Brain microvascular endothelial cell (primary cell): ENCODE results near the gene INPP5D.
"Not testable (repeated sequence)": the region's sequence is repeated elsewhere in the genome, so short reads cannot be mapped to it uniquely, and the experiment has no call there.

Source experiments
- DNase-seq: peaks from one replicate; pipeline ENCODE4 v3.0.0-alpha.2; 2020
- H3K27ac ChIP-seq: fragments of 250-450 bp; sonication (Bioruptor Pico); 2 replicates; pipeline ENCODE4 v1.5.1; 2020; ENCODE audit warnings: mild to moderate bottlenecking, moderate library complexity
- H3K27me3 ChIP-seq: fragments of 250-450 bp; sonication (Bioruptor Pico); replicated peaks from 2 replicates; pipeline ENCODE4 v1.5.1; 2020; ENCODE audit warnings: mild to moderate bottlenecking
- H3K36me3 ChIP-seq: fragments of 250-450 bp; sonication (Bioruptor Pico); replicated peaks from 2 replicates; pipeline ENCODE4 v1.5.1; 2020; ENCODE audit warnings: mild to moderate bottlenecking
- H3K4me3 ChIP-seq: 2 replicates; pipeline ENCODE4 v1.5.1; 2011; ENCODE audit warnings: low read depth, mild to moderate bottlenecking, control low read depth, low read length, moderate library complexity
- in situ Hi-C: cut with HindIII; loops from 2 replicates; pipeline ENCODE4 v1.10.0; 2017; ENCODE audit warnings: low sequenced_read_pairs, low pct_ligation_motif_present
- TF ChIP-seq, protein P1 (sequence below): IDR thresholded peaks from 2 replicates; pipeline ENCODE4 v1.5.1; 2011; ENCODE audit warnings: low read depth, mild to moderate bottlenecking, moderate library complexity, low read length, control low read depth, inconsistent platforms; ENCODE audit errors: missing control alignments

INPP5D gene

DNA sequence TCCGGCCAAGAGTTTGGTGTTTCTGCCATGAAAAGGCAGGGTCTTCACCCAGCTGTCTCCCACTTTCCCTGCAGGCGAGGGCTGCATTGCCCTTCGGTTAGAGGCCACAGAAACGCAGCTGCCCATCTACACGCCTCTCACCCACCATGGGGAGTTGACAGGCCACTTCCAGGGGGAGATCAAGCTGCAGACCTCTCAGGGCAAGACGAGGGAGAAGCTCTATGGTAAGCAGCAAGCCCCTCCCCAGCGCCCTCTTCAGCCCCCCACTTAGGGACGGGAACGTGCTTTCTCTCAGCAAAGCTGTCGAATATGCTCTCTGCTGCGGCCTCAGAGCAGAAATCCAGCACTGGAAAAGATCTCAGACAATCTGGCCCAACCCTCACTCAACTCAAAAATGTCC, 133.6 kb downstream of the INPP5D start:
- no peak for DNase-seq
- in situ Hi-C loops: no loop called here
- Histone ChIP-seq H3K4me3 (no peak overlapping the region), H3K27me3 (no peaks in the 10 kb centered on the region), H3K27ac (no peak overlapping the region), H3K36me3 (no peaks in the 10 kb centered on the region)
- TF ChIP-seq, protein P1, sequence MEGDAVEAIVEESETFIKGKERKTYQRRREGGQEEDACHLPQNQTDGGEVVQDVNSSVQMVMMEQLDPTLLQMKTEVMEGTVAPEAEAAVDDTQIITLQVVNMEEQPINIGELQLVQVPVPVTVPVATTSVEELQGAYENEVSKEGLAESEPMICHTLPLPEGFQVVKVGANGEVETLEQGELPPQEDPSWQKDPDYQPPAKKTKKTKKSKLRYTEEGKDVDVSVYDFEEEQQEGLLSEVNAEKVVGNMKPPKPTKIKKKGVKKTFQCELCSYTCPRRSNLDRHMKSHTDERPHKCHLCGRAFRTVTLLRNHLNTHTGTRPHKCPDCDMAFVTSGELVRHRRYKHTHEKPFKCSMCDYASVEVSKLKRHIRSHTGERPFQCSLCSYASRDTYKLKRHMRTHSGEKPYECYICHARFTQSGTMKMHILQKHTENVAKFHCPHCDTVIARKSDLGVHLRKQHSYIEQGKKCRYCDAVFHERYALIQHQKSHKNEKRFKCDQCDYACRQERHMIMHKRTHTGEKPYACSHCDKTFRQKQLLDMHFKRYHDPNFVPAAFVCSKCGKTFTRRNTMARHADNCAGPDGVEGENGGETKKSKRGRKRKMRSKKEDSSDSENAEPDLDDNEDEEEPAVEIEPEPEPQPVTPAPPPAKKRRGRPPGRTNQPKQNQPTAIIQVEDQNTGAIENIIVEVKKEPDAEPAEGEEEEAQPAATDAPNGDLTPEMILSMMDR: no peak

DNA sequence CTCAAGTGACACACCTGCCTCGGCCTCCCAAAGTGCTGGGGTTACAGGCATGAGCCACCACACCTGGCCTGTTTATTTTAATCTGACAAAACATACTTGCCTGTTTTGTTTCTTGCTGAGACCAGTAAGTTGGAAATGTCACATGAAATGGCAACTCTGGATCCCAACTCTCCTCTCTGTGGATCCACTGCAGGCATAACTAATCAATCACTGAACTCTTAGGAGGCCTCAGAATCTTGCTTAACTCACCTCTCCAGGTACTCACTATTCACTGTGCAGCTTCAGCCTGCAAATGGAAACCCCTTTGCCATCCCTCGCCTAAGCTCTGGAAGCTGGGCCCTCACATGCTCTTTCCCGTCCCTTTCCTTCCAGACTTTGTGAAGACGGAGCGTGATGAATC, 134.9 kb downstream of the INPP5D start:
- in situ Hi-C loops: no loop called here
- DNase-seq: no peak
- Histone ChIP-seq H3K4me3 (no peak overlapping the region), H3K36me3 (no peaks in the 10 kb centered on the region), H3K27ac (no peak overlapping the region), H3K27me3 (no peaks in the 10 kb centered on the region)
- TF ChIP-seq, protein P1: no peak

DNA sequence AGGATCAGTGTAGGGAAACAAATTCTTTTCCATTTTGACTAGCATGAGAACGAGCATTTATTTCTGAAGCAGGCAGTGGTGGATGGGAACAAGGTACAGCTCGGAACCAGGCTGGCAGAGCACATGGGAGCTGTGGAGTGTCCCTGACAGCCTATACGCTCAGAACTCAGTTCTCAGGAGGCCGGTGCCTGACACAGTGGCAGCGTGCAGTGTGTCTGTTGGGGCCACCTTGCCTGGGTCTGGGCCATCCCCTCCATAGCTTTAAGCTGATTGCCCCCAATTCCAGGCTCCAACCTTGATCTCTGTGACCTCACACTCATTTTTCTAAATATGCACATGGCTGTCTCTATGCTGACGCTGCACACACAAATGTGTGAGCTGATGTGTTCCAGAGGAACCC, 136.9 kb downstream of the INPP5D start:
- in situ Hi-C loops: no loop called here

DNA sequence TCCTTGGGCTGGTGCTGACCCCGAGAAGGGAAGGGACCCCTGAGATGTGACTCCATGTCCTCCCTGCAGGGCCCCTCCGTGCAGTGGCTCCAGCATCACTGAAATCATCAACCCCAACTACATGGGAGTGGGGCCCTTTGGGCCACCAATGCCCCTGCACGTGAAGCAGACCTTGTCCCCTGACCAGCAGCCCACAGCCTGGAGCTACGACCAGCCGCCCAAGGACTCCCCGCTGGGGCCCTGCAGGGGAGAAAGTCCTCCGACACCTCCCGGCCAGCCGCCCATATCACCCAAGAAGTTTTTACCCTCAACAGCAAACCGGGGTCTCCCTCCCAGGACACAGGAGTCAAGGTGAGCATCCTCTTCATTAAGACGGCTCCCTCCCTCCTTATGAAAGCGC, 137.9 kb downstream of the INPP5D start:
- TF ChIP-seq, protein P1: no peak
- Histone ChIP-seq H3K27ac (no peak overlapping the region), H3K36me3 (no peaks in the 10 kb centered on the region), H3K4me3 (no peak overlapping the region), H3K27me3 (no peaks in the 10 kb centered on the region)
- in situ Hi-C loops: no loop called here
- no peak for DNase-seq

More for the DNA sequence above, 136.9 kb downstream of the INPP5D start:
- no peaks in the 10 kb centered on the region for H3K27me3 ChIP-seq
- no peak overlapping the region for H3K4me3 ChIP-seq
- DNase-seq: no peak
- TF ChIP-seq, protein P1: no peak
- H3K27ac ChIP-seq: no peak overlapping the region
- H3K36me3 ChIP-seq: no peaks in the 10 kb centered on the region

DNA sequence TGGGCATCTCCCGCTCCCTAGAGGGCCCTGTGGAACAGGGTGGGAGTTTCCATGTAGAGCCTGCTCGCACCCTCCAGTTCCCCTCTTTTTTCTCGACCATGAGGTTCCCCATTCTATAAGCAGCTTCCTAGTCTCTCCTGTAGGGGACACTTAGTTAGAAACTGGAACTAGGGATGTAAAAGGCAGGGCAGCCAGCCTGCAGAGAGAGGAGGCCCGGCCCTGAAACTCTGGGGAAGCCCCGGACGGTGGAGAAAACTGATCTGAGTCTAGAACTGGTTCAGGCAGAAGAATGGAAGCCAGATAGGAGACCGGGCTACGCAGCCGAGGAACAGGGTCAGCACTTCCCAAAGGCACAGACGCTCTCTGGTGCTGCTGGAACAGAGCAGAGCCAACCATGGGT, 139.7 kb downstream of the INPP5D start:
- Histone ChIP-seq H3K36me3 (no peaks in the 10 kb centered on the region), H3K27me3 (no peaks in the 10 kb centered on the region), H3K27ac (no peak overlapping the region), H3K4me3 (no peak overlapping the region)
- in situ Hi-C loops: no loop called here
- TF ChIP-seq, protein P1: no peak
- no peak for DNase-seq

DNA sequence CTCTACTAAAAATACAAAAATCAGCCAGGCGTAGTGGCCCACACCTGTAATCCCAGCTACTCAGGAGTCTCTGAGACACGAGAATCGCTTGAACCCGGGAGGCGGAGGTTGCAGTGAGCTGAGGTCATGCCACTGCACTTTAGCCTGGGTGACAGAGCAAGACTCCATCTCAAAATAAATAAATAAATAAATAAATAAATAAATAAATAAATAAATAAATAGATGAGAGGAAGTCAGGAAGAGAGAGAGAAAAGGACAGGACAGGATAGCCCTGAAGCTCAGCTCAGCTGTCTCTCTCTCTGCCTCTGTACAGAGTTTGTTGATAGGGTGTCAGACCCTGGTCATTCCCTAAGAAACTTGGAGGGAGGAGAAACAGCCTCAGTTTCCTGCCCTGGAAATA, 140.6 kb downstream of the INPP5D start:
- DNase-seq, in situ Hi-C loops, H3K36me3 ChIP-seq, H3K27ac ChIP-seq, H3K4me3 ChIP-seq, H3K27me3 ChIP-seq: not testable (repeated sequence)
